Measurements from ENCODE around the gene EFCC1.
"Not testable (repeated sequence)": the region's sequence is repeated elsewhere in the genome, so short reads cannot be mapped to it uniquely, and the experiment has no call there.

EFCC1 gene

GRCh38 chr3:129057249-129057648, 56.1 kb downstream of the EFCC1 start:
- no peak for DNase-seq

- peak in 1 of 3 experiments; percentile 55 for DNase-seq
Measured at GRCh38 chr3:129058441-129059200, 57.5 kb downstream of the EFCC1 start.

- DNase-seq = no peak
Measured at GRCh38 chr3:129059311-129059958, 58.3 kb downstream of the EFCC1 start.

GRCh38 chr3:129060276-129061022, 59.3 kb downstream of the EFCC1 start, which contains the start of gene GP9:
Gene GP9, plus strand, starts transcription at chr3:129060779. Its CDS starts 961 bp downstream, at chr3:129061740.
- no peak for DNase-seq

GRCh38 chr3:129061023-129061887, 60.2 kb downstream of the EFCC1 start:
- no peak for DNase-seq

GRCh38 chr3:129061888-129062834, 61.1 kb downstream of the EFCC1 start:
- DNase-seq = no peak

GRCh38 chr3:129063091-129063640, 62.1 kb downstream of the EFCC1 start:
- DNase-seq = no peak

GRCh38 chr3:129063841-129064482, 62.9 kb downstream of the EFCC1 start:
- DNase-seq = peak in 1 of 3 experiments; percentile 5

GRCh38 chr3:129065016-129065719, 64.1 kb downstream of the EFCC1 start:
- DNase-seq = no peak

GRCh38 chr3:129065720-129066073, 64.6 kb downstream of the EFCC1 start:
- DNase-seq = no peak

GRCh38 chr3:129067719-129068118, 66.6 kb downstream of the EFCC1 start:
- peak in 1 of 3 experiments; percentile 54 for DNase-seq

- peak in 2 of 3 experiments; percentile 54 to 58 for DNase-seq
Measured at GRCh38 chr3:129068291-129068886, 67.3 kb downstream of the EFCC1 start.

GRCh38 chr3:129069313-129070085, 68.4 kb downstream of the EFCC1 start:
- not testable (repeated sequence) for DNase-seq

- DNase-seq = no peak
Measured at GRCh38 chr3:129070086-129070885, 69.2 kb downstream of the EFCC1 start.

- no peak for DNase-seq
Measured at GRCh38 chr3:129077222-129077621, 76.1 kb downstream of the EFCC1 start.

- no peak for DNase-seq
Measured at GRCh38 chr3:129078510-129078909, 77.4 kb downstream of the EFCC1 start.

GRCh38 chr3:129081503-129081902, 80.4 kb downstream of the EFCC1 start:
- no peak for DNase-seq

GRCh38 chr3:129082026-129082425, 80.9 kb downstream of the EFCC1 start:
- DNase-seq = no peak
